K562 (cell line): ENCODE data around the gene CLVS2. TPM values are rescaled to one million over a fixed set of nuclear protein-coding genes. Genes with fewer than 3 reads are reported as not detected.

Source experiments
- ATAC-seq: fragments of 200-7000 bp; cut with Tn5 transposase; 3 replicates; pipeline ENCODE4 v1.9.1; 2020; ENCODE audit warnings: moderate library complexity
- BruUV-seq: library from RNA; stranded (reverse); fragments of 400-500 nt; replicated peaks from 2 replicates; lab custom pipeline; 2021; lab: Mats Ljungman, UMichigan
- CTCF ChIA-PET: fragments of 300-600 bp; formaldehyde crosslinking; extraction: SDS; loops from one replicate; lab custom pipeline; 2021; ENCODE audit warnings: low intra/inter-chr PET ratio; lab: Yijun Ruan, JAX
- POLR2A ChIA-PET: fragments of 300-600, 350-650 bp; sonication (Branson Sonifier 250); formaldehyde crosslinking; extraction: SDS; loops from one replicate; lab custom pipeline; 2021; ENCODE audit warnings: antibody characterized with exemption, inconsistent platforms; lab: Yijun Ruan, JAX
- DNase-seq, 4 experiments: peaks; one replicate each; pipeline versions ENCODE4 v3.0.0 to v3.0.0-alpha.2; 2011 to 2018; ENCODE audit warnings: low spot score in 3 of 4, mixed read lengths in 3 of 4; ENCODE audit errors: extremely low read depth in 1 of 4
- FAIRE-seq: peaks from 2 replicates; lab custom pipeline; 2011; peaks lifted over from hg19 to GRCh38; lab: Jason Lieb, UNC
- H2AFZ ChIP-seq: 2 replicates; pipeline ENCODE4 v1.6.0; 2011; ENCODE audit warnings: low read depth, low read length, control low read depth, inconsistent platforms
- H3K27ac ChIP-seq: fragments of 200-600 bp; 3 replicates; pipeline ENCODE4 v1.8.0; 2011; ENCODE audit warnings: low read depth, mild to moderate bottlenecking, control low read depth, inconsistent platforms, low read length, moderate library complexity, mixed read lengths; ENCODE audit errors: extremely low read depth
- H3K27me3 ChIP-seq, 2 experiments: fragments of 300-600 bp in 1 of 2; 2 replicates in 1 of 2; 3 replicates in 1 of 2; pipeline versions ENCODE4 v1.6.0 to v1.8.0; 2011; ENCODE audit warnings: inconsistent platforms in 2 of 2, low read length in 2 of 2, mild to moderate bottlenecking in 1 of 2, mixed read lengths in 1 of 2, moderate library complexity in 1 of 2; ENCODE audit not compliant: control insufficient read depth in 2 of 2, insufficient read depth in 2 of 2
- H3K36me3 ChIP-seq: fragments of 300-600 bp; 3 replicates; pipeline ENCODE4 v1.8.0; 2011; ENCODE audit warnings: mild to moderate bottlenecking, low read length, inconsistent platforms; ENCODE audit not compliant: control insufficient read depth, insufficient read depth
- H3K4me1 ChIP-seq, 2 experiments: fragments of 200-600 bp in 1 of 2; replicated peaks in 1 of 2; 2 replicates in 1 of 2; 3 replicates in 1 of 2; pipeline versions ENCODE4 v1.5.1 to v1.8.0; 2011; ENCODE audit warnings: inconsistent platforms in 2 of 2, low read length in 2 of 2, mild to moderate bottlenecking in 1 of 2, mixed read lengths in 1 of 2, moderate library complexity in 1 of 2; ENCODE audit not compliant: control insufficient read depth in 2 of 2, insufficient read depth in 2 of 2
- H3K4me2 ChIP-seq: 2 replicates; pipeline ENCODE4 v1.6.1; 2011; ENCODE audit warnings: low read length, control low read depth, inconsistent platforms, mixed read lengths; ENCODE audit not compliant: insufficient read depth
- H3K4me3 ChIP-seq: fragments of 200-600 bp; sonication (generic), shearing (Covaris generic); 2 replicates; pipeline ENCODE4 v1.5.1; 2016; ENCODE audit warnings: control low read depth, inconsistent platforms
- H3K79me2 ChIP-seq: fragments of 200-600 bp; 3 replicates; pipeline ENCODE4 v1.8.0; 2011; ENCODE audit warnings: low read length, inconsistent platforms; ENCODE audit not compliant: control insufficient read depth, insufficient read depth
- H3K9ac ChIP-seq, 2 experiments: 2 replicates each; pipeline versions ENCODE4 v1.6.0 to v1.6.1; 2011; ENCODE audit warnings: low read depth in 2 of 2, low read length in 2 of 2, control low read depth in 1 of 2, inconsistent platforms in 1 of 2, mild to moderate bottlenecking in 1 of 2, mixed read lengths in 1 of 2; ENCODE audit not compliant: insufficient read depth in 1 of 2
- H3K9me1 ChIP-seq: one replicate; pipeline ENCODE4 v1.6.0; 2011; ENCODE audit warnings: inconsistent platforms, mild to moderate bottlenecking, low read length, moderate library complexity; ENCODE audit not compliant: control insufficient read depth, insufficient read depth
- H3K9me3 ChIP-seq: replicated peaks from 2 replicates; pipeline ENCODE4 v1.5.1; 2011; ENCODE audit warnings: low read depth, low read length, inconsistent platforms; ENCODE audit not compliant: control insufficient read depth, insufficient read depth
- H4K20me1 ChIP-seq: replicated peaks from 2 replicates; pipeline ENCODE4 v1.6.1; 2011; ENCODE audit warnings: low read length, inconsistent platforms, mixed read lengths; ENCODE audit not compliant: control insufficient read depth, insufficient read depth
- EHMT2 ChIP-seq: fragments of 450-650 bp; IDR thresholded peaks from 2 replicates; pipeline ENCODE4 v1.6.1; 2018; ENCODE audit warnings: antibody characterized with exemption
- MLLT1 ChIP-seq, 2 experiments: fragments of 450-650 bp; IDR thresholded peaks; 2 replicates each; pipeline ENCODE4 v1.6.1; 2016
- POLR2AphosphoS5 ChIP-seq: IDR thresholded peaks from 2 replicates; pipeline ENCODE4 v1.6.1; 2011; ENCODE audit warnings: mild to moderate bottlenecking, low read depth, low read length, moderate library complexity; ENCODE audit not compliant: control insufficient read depth, insufficient read depth
- RFX7 ChIP-seq: fragments of 250-450 bp; sonication (Bioruptor Pico); IDR thresholded peaks from 2 replicates; pipeline ENCODE4 v1.5.1; 2021; ENCODE audit warnings: mild to moderate bottlenecking
- ZBTB2 ChIP-seq: fragments of 450-650 bp; IDR thresholded peaks from 2 replicates; pipeline ENCODE4 v1.6.1; 2016; ENCODE audit warnings: antibody characterized with exemption
- WGBS: fragments of 100-300 bp; shearing (Covaris generic); methylation state at CpG from one replicate; pipeline ENCODE4 v1.1.6; 2016; ENCODE audit warnings: low coverage, mixed read lengths; ENCODE audit not compliant: insufficient coverage; ENCODE audit errors: missing lambda C conversion rate; 5-methylcytosine and 5-hydroxymethylcytosine counted together
- in situ Hi-C: fragments of 300-500 bp; cut with MboI; formaldehyde crosslinking; loops from 4 replicates; pipeline ENCODE4 v1.15.0; 2018; ENCODE audit warnings: inconsistent platforms, mixed read lengths
- intact Hi-C: fragments of 100-400 bp; cut with micrococcal nuclease; formaldehyde crosslinking; loops from 2 replicates; pipeline ENCODE4 v1.14.2; 2022
- polyA plus RNA-seq, 8 experiments: library from polyadenylated mRNA; depleted of rRNA in 4 of 8; stranded (reverse) in 5 of 8; unstranded in 3 of 8; fragments of >200 nt; fragmentation: Nextera tagmentation in 2 of 8; fragmentation: Illumina TruSeq in 1 of 8; extraction: Ambion mirVana in 2 of 8; extraction: Trizol in 1 of 8; gene quantifications; 2 replicates each; pipeline versions ENCODE4 v1.2.1 to v1.2.3, GENCODE V29; 2011 to 2014; ENCODE audit warnings: inconsistent platforms in 1 of 8, missing spikeins in 1 of 8
- total RNA-seq, 7 experiments: library from RNA; depleted of rRNA in 6 of 7; stranded (reverse); fragments of >200 nt in 6 of 7; fragmentation: Illumina TruSeq in 2 of 7; extraction: Trizol in 2 of 7; gene quantifications; 2 replicates each; pipeline versions ENCODE4 v1.2.1 to v1.2.3, GENCODE V29; 2011 to 2021; ENCODE audit warnings: low replicate concordance in 1 of 7

Gene CLVS2
- total and polyA plus RNA-seq, 9 of the 15 experiments (the other 6 are each of a cell fraction or from before 2014, with no cell fraction given), result 0.01 to 0.36 (median 0.03) TPM; not detected in 3

- H3K36me3 ChIP-seq, result no peaks in the 10 kb centered on the region
- no peak for DNase-seq
- TF ChIP-seq RFX7 (CRISPR knock-in tag) (no peak), ZBTB2 (no peak), EHMT2 (no peak), POLR2AphosphoS5 (no peak), MLLT1 (IDR thresholded peaks at IDR 0.05) (no peak)
- no peak overlapping the region for H2AFZ ChIP-seq
- H3K4me2 ChIP-seq, result no peak overlapping the region
- no peak for FAIRE-seq
- POLR2A ChIA-PET, result no interaction called here
- no peak for ATAC-seq
- H4K20me1 ChIP-seq, result no peaks in the 10 kb centered on the region
- no peaks in the 10 kb centered on the region for H3K27me3 ChIP-seq
- intact Hi-C loops, result loop anchor here (10.0 kb wide), 1 partner anchor 129 kb away; no protein-coding TSS in a partner anchor
- H3K9me3 ChIP-seq, result no peaks in the 10 kb centered on the region
- in situ Hi-C loops, result no loop called here
- H3K79me2 ChIP-seq, result no peaks in the 10 kb centered on the region
- peaks cover 0 to 9% of the 10 kb centered on the region in 2 experiments; a peak in 2 of 5 replicates for H3K4me1 ChIP-seq
- H3K27ac ChIP-seq, result no peak overlapping the region
- no peaks in the 10 kb centered on the region for H3K9me1 ChIP-seq
- CTCF ChIA-PET, result no interaction called here
- H3K4me3 ChIP-seq, result no peak overlapping the region
- BruUV-seq, result no TSS peak
- WGBS, result 0% methylated on average over 3 of the region's 3 CpGs
- no peak overlapping the region for H3K9ac ChIP-seq
These were observed 1.8 kb upstream of the CLVS2 start for GRCh38 chr6:122994256-122994655.
